ENCODE data around the gene C2CD4C. TPM values are rescaled to one million over a fixed set of nuclear protein-coding genes. Genes with fewer than 3 reads are reported as not detected.

The C2CD4C gene
- total RNA-seq, 3 donors from 2014 or later = 0.29 to 2.6 (median 0.80) TPM

GRCh38 chr19:400976-401865 is 7.7 kb downstream of the C2CD4C start:
- Histone ChIP-seq H3K27me3 (peaks cover 10 to 42% of the 10 kb centered on the region in 2 donors), H3K4me1 (no peaks in the 10 kb centered on the region), H3K4me3 (no peak overlapping the region), H3K27ac (no peak overlapping the region), H3K9me3 (no peaks in the 10 kb centered on the region), H3K36me3 (no peaks in the 10 kb centered on the region)
- no peak for TF ChIP-seq POLR2A (IDR thresholded peaks at IDR 0.05)
- intact Hi-C loops (cut with DNase I; ENCODE audit: low total_unique reads) = no loop called here
- peak in 1 of 2 donors; percentile 38 for DNase-seq (ENCODE audit: low spot score in 2 of 2)

GRCh38 chr19:399370-399769 is 9.6 kb downstream of the C2CD4C start:
- Histone ChIP-seq H3K4me3 (no peak overlapping the region), H3K9me3 (no peaks in the 10 kb centered on the region), H3K27ac (no peak overlapping the region), H3K36me3 (no peaks in the 10 kb centered on the region), H3K4me1 (no peaks in the 10 kb centered on the region), H3K27me3 (peaks cover 10 to 33% of the 10 kb centered on the region in 2 donors)
- DNase-seq (ENCODE audit: low spot score in 2 of 2) = peak in 1 of 2 donors; percentile 24
- intact Hi-C loops (cut with DNase I; ENCODE audit: low total_unique reads) = no loop called here
- no peak for TF ChIP-seq POLR2AphosphoS5 (IDR thresholded peaks at IDR 0.05)
- TF ChIP-seq CTCF (IDR thresholded peaks at IDR 0.05) = no peak
- TF ChIP-seq POLR2A (IDR thresholded peaks at IDR 0.05) = no peak

- no peak overlapping the region for H3K4me3 ChIP-seq
- no peak overlapping the region for H3K27ac ChIP-seq
- DNase-seq (ENCODE audit: low spot score in 2 of 2) = peak in 1 of 2 donors; percentile 47
- no peaks in the 10 kb centered on the region for H3K36me3 ChIP-seq
- no peak for TF ChIP-seq POLR2AphosphoS5 (IDR thresholded peaks at IDR 0.05)
- no peak for TF ChIP-seq POLR2A (IDR thresholded peaks at IDR 0.05)
- TF ChIP-seq CTCF (IDR thresholded peaks at IDR 0.05) = no peak
- intact Hi-C loops (cut with DNase I; ENCODE audit: low total_unique reads) = no loop called here
- no peaks in the 10 kb centered on the region for H3K4me1 ChIP-seq
- peaks cover 10 to 33% of the 10 kb centered on the region in 2 donors for H3K27me3 ChIP-seq
- H3K9me3 ChIP-seq = no peaks in the 10 kb centered on the region
Measured at GRCh38 chr19:398719-399118, 10.2 kb downstream of the C2CD4C start.

- H3K9me3 ChIP-seq = no peaks in the 10 kb centered on the region
- DNase-seq (ENCODE audit: low spot score in 2 of 2) = no peak
- H3K36me3 ChIP-seq = no peaks in the 10 kb centered on the region
- H3K4me3 ChIP-seq = no peak overlapping the region
- intact Hi-C loops (cut with DNase I; ENCODE audit: low total_unique reads) = no loop called here
- no peaks in the 10 kb centered on the region for H3K4me1 ChIP-seq
- TF ChIP-seq CTCF (IDR thresholded peaks at IDR 0.05) (no peak), POLR2AphosphoS5 (IDR thresholded peaks at IDR 0.05) (no peak), POLR2A (IDR thresholded peaks at IDR 0.05) (no peak)
- peaks cover 6 to 27% of the 10 kb centered on the region in 2 donors for H3K27me3 ChIP-seq
- H3K27ac ChIP-seq = no peak overlapping the region
Measured at GRCh38 chr19:397941-398706, 10.8 kb downstream of the C2CD4C start.

GRCh38 chr19:397321-397720 is 11.6 kb downstream of the C2CD4C start:
- Histone ChIP-seq H3K4me1 (no peaks in the 10 kb centered on the region), H3K9me3 (no peaks in the 10 kb centered on the region), H3K27me3 (peaks cover 4 to 21% of the 10 kb centered on the region in 2 donors), H3K27ac (no peak overlapping the region), H3K36me3 (no peaks in the 10 kb centered on the region), H3K4me3 (no peak overlapping the region)
- intact Hi-C loops (cut with DNase I; ENCODE audit: low total_unique reads) = no loop called here
- no peak for TF ChIP-seq POLR2AphosphoS5 (IDR thresholded peaks at IDR 0.05)
- no peak for TF ChIP-seq CTCF (IDR thresholded peaks at IDR 0.05)
- no peak for TF ChIP-seq POLR2A (IDR thresholded peaks at IDR 0.05)
- no peak for DNase-seq (ENCODE audit: low spot score in 2 of 2)
